DMS114 treated with DMSO at 0.1 percent for 48 hours (cell line): ENCODE measurements around the gene GAB3.
"Not testable (repeated sequence)": the region's sequence is repeated elsewhere in the genome, so short reads cannot be mapped to it uniquely, and the experiment has no call there.

Source experiments
- DNase-seq: peaks from one replicate; lab custom pipeline; 2025; ENCODE audit not compliant: unreplicated experiment; lab: John Stamatoyannopoulos, UW

GAB3 gene

DNA sequence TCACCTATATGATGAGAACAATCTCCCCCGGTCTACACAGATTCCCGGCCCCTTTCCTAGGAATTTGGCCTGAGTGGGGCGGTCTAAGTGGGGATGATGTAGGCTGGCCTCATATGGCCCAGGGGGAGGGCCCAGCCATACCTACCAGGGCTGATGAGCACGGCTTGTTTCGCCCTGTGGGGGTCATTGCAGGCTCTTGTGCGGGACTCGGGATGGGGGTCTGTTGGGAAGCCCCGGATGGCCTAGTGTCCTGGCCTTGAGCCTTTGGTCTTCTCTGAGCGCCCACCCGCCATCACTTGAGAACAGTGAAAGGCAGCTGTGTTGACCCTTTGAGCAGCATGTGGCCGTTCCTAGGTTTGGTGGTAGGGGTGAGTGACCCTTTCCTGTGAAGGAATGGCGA lies 92.7 kb downstream of the GAB3 start:
- no peak for DNase-seq

- no peak for DNase-seq
Observed at GRCh38 chrX:154657226-154657805, 93.6 kb downstream of the GAB3 start.

DNA sequence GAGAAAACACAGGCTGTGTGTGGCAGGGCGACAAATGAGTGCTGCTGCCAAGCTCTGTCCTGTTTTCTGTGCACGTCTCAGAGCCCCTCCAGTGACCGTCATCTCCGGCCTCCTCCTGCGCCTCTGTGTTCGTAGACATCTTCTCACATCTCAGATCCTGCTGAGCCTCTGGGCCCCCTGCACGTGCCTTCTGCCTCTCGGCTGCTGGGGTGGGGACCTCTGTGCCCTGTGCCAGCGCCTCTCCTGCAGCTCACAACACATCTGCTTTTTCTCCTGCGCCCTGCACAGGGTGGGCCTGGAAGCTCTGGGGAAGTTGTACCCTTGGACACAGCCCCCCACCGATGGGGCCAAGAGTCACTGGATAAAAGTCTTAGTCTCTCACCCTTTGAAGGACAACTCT lies 95.1 kb downstream of the GAB3 start:
- DNase-seq = no peak

GRCh38 chrX:154655346-154655745 lies 95.5 kb downstream of the GAB3 start:
- no peak for DNase-seq

DNA sequence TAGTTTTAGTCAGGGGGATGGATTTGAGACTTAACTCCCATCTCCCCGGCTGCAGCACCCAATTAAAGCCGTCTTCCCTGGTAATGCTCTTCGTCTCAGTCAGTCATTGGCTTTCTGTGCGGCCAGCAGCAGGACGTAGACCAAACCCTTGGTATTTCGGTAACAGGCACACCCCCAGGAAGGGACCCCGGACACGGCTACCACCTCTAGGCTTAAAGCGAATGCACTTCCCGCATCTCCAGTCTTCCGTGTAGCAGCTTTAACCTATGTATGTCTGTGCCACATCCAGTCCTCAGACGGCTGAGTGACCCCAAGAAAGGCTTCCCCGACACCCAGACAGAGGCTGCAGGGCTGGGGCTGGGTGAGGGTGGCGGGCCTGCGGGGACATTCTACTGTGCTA lies 96.0 kb downstream of the GAB3 start:
- DNase-seq = no peak

DNA sequence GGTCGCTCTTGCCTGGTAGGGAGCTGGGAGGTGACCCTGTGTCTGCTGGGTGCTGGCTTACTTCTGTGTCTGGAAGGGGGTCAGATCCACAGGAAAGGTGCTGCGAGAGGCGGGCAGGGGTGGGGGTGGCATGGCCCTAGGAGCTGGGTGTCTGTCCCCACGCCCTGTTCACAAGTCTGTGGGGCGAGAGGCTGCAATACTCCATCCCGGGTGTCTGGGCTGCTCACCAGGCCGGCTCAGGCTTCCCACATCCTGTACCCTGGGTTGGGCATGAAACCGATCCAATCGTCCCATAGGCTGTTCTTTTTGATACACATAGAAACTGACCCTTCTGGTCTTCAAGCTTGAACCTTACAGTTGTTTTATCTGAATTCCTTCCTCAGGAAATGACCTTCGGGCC lies 96.5 kb downstream of the GAB3 start:
- DNase-seq = no peak

GRCh38 chrX:154653413-154653812 lies 97.5 kb downstream of the GAB3 start, which contains the start of gene CTAG2:
Gene CTAG2, minus strand, starts transcription at chrX:154653579. Its CDS starts 64 bp downstream, at chrX:154653515.
- DNase-seq = not testable (repeated sequence)

DNA sequence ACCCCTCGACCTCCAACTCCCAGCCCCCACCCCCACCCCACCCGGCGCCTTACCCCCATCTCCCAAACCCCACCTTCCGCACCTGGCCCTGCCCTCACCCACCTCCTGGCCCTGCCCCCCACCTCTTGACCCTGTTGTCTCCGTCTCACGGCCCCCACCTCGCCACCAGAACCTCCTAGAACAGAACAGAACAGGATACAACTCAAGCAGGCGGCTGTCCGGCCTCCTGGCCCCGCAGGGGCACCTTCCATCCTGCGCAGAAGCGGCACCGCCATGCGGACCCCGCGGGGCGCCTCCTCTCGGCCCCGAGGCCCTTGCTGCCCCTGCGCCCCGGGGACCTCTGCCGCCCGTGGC lies 97.9 kb downstream of the GAB3 start:
- DNase-seq = no peak

- no peak for DNase-seq
Observed at GRCh38 chrX:154652311-154653047, 98.4 kb downstream of the GAB3 start.

DNA sequence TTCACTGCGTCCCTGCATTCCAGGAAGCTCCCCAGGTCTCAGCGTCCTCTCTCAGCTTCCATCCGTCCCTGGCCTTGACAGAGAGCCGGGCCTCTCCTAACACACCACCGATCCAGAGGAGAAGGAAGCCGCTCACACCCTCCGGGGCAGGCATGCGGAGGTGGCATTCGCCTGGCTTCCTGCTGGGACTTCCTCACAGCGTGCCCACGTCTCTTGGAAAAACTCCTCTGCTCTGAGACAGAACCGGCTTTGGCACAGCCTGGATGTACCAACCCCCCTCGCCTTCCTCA lies 100.7 kb downstream of the GAB3 start:
- no peak for DNase-seq

DNA sequence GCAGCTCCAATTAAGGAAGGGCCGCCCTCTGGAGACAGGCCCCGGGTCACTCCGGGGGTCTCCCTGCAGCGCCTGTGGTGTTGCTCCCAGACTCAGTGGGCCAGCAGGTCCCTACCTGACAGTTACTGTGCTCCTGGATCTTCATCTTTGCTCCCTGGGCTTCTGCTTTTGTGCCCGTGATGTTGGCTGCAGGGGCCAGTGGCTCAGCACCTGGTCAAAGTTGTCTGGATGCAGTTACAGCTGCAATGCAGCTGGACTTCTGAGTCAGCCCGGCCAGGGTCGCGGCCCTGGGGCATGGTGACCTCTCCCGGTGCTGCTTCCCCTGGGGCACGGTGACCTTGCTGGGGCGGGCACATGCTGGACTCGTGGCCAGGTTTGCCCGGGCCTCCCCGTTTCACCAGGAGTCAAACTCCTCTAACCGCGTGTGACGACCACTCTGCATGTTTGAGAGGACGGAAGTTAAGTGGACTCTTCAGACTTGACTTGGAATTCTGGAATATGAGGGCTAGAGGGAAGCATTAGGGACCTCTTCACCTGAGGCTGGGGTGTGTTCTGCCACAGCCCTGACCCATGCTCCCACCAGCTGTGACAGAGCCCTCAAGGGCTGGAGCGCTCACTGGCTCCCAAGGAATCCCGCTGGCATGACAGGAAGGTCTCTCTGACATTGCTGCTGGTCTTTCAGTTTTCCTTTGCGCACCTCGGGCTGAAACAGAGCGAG lies 101.2 kb downstream of the GAB3 start:
- no peak for DNase-seq

DNA sequence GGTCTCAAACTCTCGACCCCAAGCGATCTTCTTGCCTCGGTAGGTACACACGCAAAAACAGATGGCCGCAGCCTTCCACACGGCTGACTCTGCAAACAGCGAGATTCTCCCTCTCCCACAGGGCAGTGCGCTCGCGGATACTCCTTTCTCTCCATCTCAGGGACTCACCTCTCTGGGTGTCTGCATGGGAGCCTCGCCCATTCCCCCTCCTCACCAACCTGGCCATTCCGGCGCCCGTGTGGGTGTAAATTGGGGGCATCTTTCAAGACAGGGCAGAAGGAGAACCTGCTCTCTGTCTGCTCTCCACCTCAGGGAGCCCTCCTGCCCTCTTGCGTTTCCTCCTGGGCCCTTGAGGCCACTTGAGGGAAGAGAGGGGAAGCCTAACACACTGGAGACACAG lies 101.9 kb downstream of the GAB3 start:
- no peak for DNase-seq

DNA sequence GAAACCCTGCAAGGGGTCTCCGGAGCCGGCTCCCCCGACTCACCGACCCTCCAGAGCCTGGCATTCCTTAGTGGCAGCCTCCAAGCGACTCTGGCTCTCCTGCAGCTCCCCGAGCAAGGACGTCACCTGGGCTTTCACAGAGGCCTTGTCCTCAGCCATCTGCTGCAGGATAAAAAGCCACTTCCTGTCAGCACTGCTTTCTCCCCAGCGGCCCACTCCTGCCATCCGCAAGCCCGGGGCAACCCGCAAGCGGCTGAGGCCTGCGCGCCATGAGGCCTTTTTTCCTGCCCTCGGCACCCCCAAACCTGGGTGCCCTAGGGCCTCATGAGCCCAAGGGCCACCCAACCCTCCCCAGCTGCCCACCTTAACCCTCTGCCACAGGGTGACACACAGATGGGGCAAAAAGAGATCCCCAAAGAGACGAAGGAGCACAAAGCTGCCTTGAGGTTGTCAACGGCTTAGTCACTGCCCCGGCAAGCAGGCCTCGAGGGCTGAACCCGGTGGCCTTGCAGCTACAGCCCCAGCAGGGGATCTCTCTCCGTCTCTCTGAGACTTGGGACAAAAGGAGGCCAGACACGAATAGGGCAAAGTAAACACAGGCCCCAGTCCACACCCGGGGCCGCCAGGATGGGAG lies 105.0 kb downstream of the GAB3 start:
- DNase-seq = not testable (repeated sequence)

DNA sequence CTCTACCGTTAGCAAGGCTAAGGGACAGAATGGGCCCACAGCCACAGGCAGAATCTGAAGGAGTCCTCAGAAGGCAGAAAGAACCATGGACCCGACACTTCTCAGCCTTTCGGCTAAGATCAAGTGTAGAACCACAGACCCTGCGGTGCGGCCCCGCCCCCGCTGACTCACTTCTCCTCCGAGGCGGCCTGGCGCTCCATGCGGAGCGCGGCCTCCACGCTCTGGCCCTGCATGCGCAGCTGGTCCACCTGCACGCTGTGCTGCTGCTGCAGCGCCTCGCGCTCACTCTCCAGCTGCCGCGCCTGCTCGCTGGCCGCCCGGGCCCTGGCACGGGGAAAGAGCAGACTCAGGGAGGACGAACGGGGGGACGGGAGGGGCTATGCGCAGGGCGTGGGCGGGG lies 107.2 kb downstream of the GAB3 start:
- not testable (repeated sequence) for DNase-seq

DNA sequence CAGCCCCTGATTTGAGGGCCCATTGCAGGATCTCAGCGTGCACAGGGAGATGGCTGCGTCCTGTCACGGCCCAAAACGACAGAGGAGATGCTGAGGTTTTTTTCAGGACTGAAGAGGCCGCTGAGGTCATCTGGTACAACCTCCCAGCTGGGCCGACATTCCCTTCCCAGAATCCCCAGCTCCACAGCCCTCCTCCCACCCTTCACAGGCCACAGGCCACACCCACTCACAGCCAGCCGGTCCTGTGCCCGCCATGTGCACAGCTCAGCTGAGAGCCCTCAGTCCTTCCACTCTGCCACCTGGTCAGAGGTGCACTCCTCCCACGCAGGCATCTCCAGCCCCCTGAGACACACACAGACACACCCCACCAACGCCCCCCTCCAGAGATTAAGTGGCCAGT lies 109.1 kb downstream of the GAB3 start:
- DNase-seq = not testable (repeated sequence)

GRCh38 chrX:154633661-154634060 lies 117.2 kb downstream of the GAB3 start:
- not testable (repeated sequence) for DNase-seq

DNA sequence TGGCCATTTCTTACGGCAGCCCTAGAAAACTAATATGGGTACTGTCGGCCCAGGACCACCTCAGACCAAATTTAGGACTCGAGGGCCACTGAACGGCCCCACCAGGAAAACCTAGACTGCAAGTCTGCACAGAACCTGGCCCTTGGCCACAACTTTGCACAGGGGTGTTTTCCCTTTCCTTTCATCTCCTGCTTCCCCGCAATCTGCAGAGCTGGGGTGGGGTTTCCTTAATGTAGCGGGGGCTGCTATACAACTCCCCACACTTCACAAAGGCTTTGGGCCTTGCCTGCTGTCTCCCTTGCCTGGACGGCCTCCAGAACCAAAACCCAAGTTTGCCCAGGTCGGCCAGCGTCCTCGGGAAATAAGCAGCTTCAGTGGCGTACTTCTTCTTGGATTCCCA lies 119.9 kb downstream of the GAB3 start:
- DNase-seq = not testable (repeated sequence)

GRCh38 chrX:154628960-154629359 lies 121.9 kb downstream of the GAB3 start:
- not testable (repeated sequence) for DNase-seq
